GM12878 (cell line): ENCODE results near the gene STX16.

Experiments used
- BRCA1 ChIP-seq: IDR thresholded peaks from 2 replicates; pipeline ENCODE4 v1.6.1; 2011; ENCODE audit warnings: low read depth, low read length, improper control_type of control experiment
- CEBPZ ChIP-seq: fragments of 150-350 bp; IDR thresholded peaks from 2 replicates; pipeline ENCODE4 v1.6.1; 2016; ENCODE audit warnings: low read depth, low read length
- CHD2 ChIP-seq: IDR thresholded peaks from 2 replicates; pipeline ENCODE4 v1.6.1; 2011; ENCODE audit warnings: low read depth, low read length, improper control_type of control experiment, borderline replicate concordance
- CHD4 ChIP-seq: fragments of 200-600 bp; sonication (generic); IDR thresholded peaks from 2 replicates; pipeline ENCODE4 v1.6.1; 2016; ENCODE audit warnings: mild to moderate bottlenecking
- CTCF ChIP-seq, 3 experiments: IDR thresholded peaks in 2 of 3; conservative IDR thresholded peaks in 1 of 3; 2 replicates each; pipeline ENCODE4 v1.5.1; 2011; ENCODE audit warnings: low read depth in 3 of 3, low read length in 3 of 3, mild to moderate bottlenecking in 3 of 3, control low read depth in 2 of 3, moderate library complexity in 2 of 3, inconsistent platforms in 1 of 3, mixed read lengths in 1 of 3; ENCODE audit not compliant: control insufficient read depth in 2 of 3, insufficient read depth in 1 of 3; ENCODE audit errors: extremely low read depth in 1 of 3
- EZH2 ChIP-seq: IDR thresholded peaks from 2 replicates; pipeline ENCODE4 v1.6.1; 2012; ENCODE audit warnings: low read depth, mild to moderate bottlenecking, control low read depth, inconsistent platforms, low read length, borderline replicate concordance; ENCODE audit not compliant: control insufficient read depth
- IRF3 ChIP-seq: fragments of 450-650 bp; IDR thresholded peaks from 2 replicates; pipeline ENCODE4 v1.6.1; 2014; ENCODE audit warnings: mild to moderate bottlenecking
- KDM1A ChIP-seq: fragments of 200-600 bp; sonication (generic); IDR thresholded peaks from 2 replicates; pipeline ENCODE4 v1.6.1; 2016; ENCODE audit warnings: borderline replicate concordance
- POLR2A ChIP-seq: IDR thresholded peaks from 2 replicates; pipeline ENCODE4 v1.6.1; 2011; ENCODE audit warnings: low read depth, mild to moderate bottlenecking, low read length
- RCOR1 ChIP-seq: conservative IDR thresholded peaks from 2 replicates; pipeline ENCODE4 v1.6.1; 2012; ENCODE audit warnings: low read depth, low read length, improper control_type of control experiment
- TCF12 ChIP-seq: IDR thresholded peaks from 2 replicates; pipeline ENCODE4 v1.6.1; 2011; ENCODE audit warnings: low read depth, mild to moderate bottlenecking, low read length
- ZBTB4 ChIP-seq: fragments of 450-650 bp; formaldehyde crosslinking; IDR thresholded peaks from 2 replicates; pipeline ENCODE4 v1.4.0; 2022; ENCODE audit warnings: mild to moderate bottlenecking, moderate library complexity
- ZBTB40 ChIP-seq: fragments of 450-650 bp; IDR thresholded peaks from 2 replicates; pipeline ENCODE4 v1.6.1; 2016; ENCODE audit warnings: mild to moderate bottlenecking, moderate library complexity, borderline replicate concordance

- TF ChIP-seq EZH2 (no peak), BRCA1 (no peak), ZBTB4 (no peak), CTCF (IDR thresholded peaks at IDR 0.05 in 2 of 3, conservative IDR thresholded peaks at IDR 0.05 in 1 of 3; ENCODE audit: control insufficient read depth in 2 of 3, extremely low read depth in 1 of 3, insufficient read depth in 1 of 3, low read depth in 3 of 3, low read length in 3 of 3) (no peak), CEBPZ (no peak), TCF12 (no peak), CHD2 (no peak), CHD4 (no peak), RCOR1 (no peak), POLR2A (no peak), ZBTB40 (no peak), KDM1A (no peak), IRF3 (no peak)
Measured at GRCh38 chr20:58634059-58634458, 17.0 kb upstream of the STX16 start.
